ENCODE results near the gene ANKRD27.
A peak's percentile ranks its signal among the peaks of the same experiment; 100 is the strongest.
"Not testable (repeated sequence)": the region's sequence is repeated elsewhere in the genome, so short reads cannot be mapped to it uniquely, and the experiment has no call there.

ANKRD27 gene

DNA sequence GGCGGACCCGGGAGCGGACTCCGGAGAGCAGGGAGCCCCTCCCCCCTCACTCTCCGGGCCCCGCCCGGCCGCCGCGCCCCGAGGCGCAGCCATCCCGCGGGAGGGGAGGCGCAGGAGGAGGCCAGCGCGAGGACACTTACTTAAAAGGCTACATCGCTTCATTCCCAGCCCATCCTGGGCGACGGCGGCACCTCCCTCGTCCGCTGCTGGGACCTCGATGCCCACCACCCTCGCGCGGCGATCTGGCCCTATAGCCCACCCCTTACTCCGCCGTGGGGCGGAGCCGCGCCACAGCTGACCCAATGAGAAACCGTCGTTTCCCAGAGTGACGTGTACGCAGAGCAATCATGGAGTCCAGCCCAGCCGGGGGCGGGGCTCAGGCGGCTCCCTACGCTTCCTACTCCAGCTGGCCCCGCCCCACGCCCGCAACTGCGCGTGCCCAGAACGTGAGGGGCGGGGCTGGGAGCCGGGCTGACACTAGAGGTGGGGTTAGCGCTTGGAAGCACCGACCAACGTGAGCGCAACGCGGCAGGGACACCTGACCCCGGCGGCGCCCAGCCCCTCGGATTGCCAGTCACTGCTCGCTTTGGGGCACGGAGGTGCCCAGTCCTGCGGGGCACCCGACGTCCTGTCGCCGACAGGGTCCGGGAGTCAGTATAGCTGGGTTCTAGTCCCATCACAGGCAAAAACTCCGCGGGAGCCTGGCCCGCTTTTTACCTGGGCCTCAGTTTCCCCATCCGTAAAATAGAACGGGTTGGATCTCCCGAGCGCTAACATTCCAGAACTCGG is at the start of gene ANKRD27:
TSS of gene ANKRD27 (minus strand) at position 250 of the 789 bp plus-strand sequence. CDS start 16,165 bp downstream, outside the sequence.
- DNase-seq (ENCODE audit: low spot score) = peak; percentile 99

GRCh38 chr19:32720936-32721250 is 45.9 kb upstream of the ANKRD27 start:
- DNase-seq (ENCODE audit: low spot score) = no peak

DNA sequence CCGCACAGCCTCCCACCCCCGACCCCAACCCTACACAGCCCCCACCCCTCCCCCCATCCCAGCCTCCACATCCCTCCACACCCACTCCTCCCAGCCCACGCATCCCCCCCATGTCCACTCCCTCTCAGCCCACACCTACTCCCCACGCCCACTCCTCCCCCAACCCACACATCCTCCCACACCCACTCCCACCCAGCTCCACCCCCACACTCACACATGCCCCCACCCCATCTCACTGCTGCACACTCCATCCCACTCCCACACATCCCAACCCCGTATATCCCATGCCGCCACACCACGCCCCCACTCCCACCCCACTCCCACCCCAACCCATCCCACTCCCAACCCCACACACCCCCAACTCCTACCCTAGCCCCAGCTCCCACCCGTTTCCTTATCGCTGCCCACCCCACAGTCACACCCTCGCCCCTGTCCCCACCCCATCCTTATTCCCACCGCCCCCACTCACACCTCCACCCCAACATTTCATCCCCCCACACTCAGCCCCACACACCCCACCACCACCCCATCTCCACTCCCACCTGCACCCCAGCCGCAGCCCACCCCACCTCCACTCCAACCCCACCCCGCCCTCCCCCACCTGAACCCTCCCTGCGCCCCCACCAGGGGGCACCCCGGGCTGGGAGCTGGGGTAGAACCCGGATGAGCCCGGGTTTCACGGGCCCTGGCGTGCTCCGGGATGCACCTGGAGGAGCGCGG is 45.4 kb upstream of the ANKRD27 start:
- DNase-seq (ENCODE audit: low spot score) = no peak

DNA sequence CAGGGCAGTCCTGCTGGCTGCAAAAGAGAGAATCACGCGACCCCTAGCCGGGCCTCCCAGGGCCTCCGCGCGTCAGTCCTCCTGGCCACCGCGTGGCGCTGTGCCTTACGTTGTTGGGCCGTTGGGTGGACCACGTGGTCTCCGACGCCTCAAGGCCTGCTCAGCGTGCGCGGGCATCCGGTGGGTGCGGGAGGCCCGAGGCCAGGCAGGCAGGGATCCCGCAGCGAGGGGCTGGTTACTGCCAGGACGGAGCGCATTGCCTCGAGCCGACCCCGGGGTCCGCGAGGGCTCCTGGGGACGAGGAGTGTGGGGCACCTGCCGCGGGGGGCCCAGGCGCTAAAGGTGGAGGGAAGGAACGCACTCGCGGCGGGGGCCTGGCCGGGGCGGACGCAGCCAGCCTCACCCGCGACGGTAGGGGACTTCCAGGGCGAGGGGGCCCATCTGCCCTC is 44.7 kb upstream of the ANKRD27 start, which contains the start of gene TDRD12:
TSS of gene TDRD12 (plus strand) at position 157 of the 449 bp plus-strand sequence. CDS start 306 bp downstream, outside the sequence.
- no peak for DNase-seq (ENCODE audit: low spot score)

DNA sequence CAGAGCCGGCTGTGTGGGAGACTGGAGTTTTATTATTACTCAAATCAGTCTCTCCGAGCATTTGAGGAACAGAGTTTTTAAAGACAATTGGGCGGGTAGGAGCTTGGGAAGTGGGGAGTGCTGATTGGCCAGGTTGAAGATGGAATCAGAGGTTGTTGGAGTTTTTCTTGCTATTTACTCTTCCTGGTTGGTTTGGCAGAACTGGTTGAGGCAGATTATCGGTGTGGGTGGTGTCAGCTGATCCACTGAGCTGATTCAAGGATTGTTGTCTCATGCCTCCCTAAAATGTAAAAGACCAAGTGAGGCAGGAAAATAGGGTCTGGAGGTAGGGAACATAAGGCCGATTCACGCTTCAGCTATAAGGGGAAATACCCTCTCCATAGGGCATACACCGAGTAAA is 43.3 kb upstream of the ANKRD27 start:
- no peak for DNase-seq (ENCODE audit: low spot score)

GRCh38 chr19:32717496-32717895 is 42.5 kb upstream of the ANKRD27 start:
- DNase-seq (ENCODE audit: low spot score) = no peak

- DNase-seq (ENCODE audit: low spot score) = not testable (repeated sequence)
These were observed 41.2 kb upstream of the ANKRD27 start for GRCh38 chr19:32716203-32716602.

GRCh38 chr19:32711747-32712146 is 36.8 kb upstream of the ANKRD27 start:
- no peak for DNase-seq (ENCODE audit: low spot score)

DNA sequence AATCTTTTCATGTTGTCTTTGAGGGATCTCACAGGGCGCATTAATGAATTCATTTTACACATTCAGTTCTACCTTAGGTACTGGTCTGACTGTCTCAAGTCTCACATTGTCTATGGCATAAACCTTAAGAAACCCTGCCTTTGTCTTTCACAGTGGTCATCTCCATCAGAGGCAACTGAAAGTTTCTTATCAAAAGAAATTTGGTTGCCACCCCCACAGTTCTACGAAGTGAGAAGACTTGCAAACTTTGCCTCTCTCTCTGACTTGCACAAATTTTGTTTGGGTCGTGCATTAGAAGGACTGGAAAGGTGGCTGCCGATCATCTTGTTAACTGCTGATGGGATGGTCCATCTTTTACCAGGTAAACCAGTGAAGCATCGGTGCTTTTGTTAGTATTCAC is 34.1 kb upstream of the ANKRD27 start:
- no peak for DNase-seq (ENCODE audit: low spot score)

GRCh38 chr19:32708457-32708856 is 33.5 kb upstream of the ANKRD27 start:
- no peak for DNase-seq (ENCODE audit: low spot score)

- DNase-seq (ENCODE audit: low spot score) = not testable (repeated sequence)
These were observed 29.0 kb upstream of the ANKRD27 start for GRCh38 chr19:32704006-32704405.

DNA sequence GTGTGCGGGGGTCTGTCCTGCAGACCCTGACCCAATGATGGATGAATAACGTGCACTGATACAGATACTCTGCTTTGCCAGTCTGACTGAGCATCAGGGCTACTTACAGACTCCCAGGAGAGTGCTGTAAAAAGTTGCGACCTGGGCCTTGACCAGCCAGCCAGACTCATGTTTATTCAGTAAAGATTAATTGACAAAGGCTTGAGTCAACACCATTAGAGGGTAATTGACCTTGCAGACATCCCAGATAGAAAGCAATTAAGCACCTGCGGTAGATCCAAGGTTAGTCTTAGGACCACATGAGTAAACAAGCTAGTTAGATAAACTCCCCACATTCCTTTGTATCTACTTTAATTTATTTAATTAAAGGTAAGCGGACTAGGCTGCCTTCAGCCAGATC is 27.0 kb upstream of the ANKRD27 start:
- DNase-seq (ENCODE audit: low spot score) = no peak

DNA sequence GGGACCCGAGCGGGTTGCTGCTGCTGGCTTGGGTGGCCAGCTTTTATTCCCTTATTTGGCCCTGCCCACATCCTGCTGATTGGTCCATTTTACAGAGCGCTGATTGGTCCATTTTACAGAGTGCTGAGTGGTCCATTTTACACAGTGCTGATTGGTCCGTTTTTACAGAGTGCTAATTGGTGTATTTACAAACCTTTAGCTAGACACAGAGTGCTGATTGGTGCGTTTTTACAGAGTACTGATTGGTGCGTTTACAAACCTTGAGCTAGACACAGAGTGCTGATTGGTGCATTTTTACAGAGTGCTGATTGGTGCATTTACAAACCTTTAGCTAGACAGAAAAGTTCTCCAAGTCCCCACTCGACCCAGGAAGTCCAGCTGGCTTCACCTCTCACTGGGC is 25.1 kb upstream of the ANKRD27 start:
- DNase-seq (ENCODE audit: low spot score) = not testable (repeated sequence)

- not testable (repeated sequence) for DNase-seq (ENCODE audit: low spot score)
These were observed 21.8 kb upstream of the ANKRD27 start for GRCh38 chr19:32696771-32697170.

GRCh38 chr19:32695506-32695905 is 20.5 kb upstream of the ANKRD27 start:
- DNase-seq (ENCODE audit: low spot score) = not testable (repeated sequence)

DNA sequence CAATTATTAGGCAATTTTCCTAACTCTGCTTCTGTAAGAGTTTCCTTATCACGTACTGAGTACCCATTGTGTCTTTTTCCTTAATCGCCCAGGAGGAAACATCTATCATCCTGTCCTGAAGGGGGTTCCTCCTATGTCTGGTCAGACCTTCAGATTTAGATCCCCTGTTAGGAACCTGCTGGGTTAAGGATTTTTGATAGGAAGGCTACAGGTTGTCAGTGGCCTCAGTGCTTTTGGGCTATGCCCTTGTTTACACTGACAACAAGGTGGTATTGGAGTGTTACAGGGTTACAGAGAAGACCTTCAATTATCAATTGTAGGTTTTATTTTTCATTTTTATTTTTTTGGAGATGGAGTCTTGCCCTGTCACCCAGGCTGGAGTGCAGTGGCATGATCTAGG is 19.9 kb upstream of the ANKRD27 start:
- not testable (repeated sequence) for DNase-seq (ENCODE audit: low spot score)

- not testable (repeated sequence) for DNase-seq (ENCODE audit: low spot score)
These were observed 19.3 kb upstream of the ANKRD27 start for GRCh38 chr19:32694316-32694715.

DNA sequence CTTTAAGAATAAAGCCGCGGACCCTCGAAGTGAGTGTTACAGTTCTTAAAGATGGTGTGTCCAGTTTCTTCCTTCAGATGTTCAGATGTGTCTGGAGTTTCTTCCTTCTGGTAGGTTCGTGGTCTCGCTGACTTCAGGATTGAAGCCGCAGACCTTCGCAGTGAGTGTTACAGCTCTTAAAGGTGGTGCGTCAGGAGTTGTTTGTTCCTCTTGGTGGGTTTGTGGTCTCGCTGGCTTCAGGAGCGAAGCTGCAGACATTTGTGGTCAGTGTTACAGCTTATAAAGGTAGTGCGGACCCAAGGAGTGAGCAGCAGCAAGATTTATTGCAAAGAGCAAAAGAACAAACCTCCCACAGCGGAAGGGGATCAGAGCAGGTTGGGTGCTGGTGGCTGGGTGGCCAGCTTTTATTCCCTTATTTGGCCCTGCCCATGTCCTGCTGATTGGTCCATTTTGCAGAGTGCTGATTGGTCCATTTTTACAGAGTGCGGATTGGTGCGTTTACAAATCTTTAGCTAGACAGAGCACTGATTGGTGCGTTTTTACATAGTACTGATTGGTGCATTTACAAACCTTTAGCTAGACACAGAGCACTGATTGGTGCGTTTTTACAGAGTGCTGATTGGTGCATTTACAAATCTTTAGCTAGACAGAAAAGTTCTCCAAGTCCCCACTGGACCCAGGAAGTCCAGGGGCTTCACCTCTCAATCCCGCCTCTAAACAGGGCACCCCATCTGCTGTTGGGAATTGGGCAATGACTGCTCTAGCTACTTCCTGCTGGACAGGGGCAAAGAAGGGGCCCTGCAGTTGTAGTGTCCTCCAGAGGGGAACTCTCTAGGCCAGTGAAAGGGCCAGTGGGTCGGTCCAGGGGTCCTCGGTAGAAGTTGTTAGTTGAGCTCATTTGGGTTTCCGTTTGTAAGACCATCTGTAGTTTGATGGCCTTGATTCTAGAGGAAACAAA is 18.4 kb upstream of the ANKRD27 start:
- DNase-seq (ENCODE audit: low spot score) = not testable (repeated sequence)

- DNase-seq (ENCODE audit: low spot score) = no peak
These were observed 17.7 kb upstream of the ANKRD27 start for GRCh38 chr19:32692727-32693061.

GRCh38 chr19:32691952-32692726 is 17.2 kb upstream of the ANKRD27 start:
- no peak for DNase-seq (ENCODE audit: low spot score)

DNA sequence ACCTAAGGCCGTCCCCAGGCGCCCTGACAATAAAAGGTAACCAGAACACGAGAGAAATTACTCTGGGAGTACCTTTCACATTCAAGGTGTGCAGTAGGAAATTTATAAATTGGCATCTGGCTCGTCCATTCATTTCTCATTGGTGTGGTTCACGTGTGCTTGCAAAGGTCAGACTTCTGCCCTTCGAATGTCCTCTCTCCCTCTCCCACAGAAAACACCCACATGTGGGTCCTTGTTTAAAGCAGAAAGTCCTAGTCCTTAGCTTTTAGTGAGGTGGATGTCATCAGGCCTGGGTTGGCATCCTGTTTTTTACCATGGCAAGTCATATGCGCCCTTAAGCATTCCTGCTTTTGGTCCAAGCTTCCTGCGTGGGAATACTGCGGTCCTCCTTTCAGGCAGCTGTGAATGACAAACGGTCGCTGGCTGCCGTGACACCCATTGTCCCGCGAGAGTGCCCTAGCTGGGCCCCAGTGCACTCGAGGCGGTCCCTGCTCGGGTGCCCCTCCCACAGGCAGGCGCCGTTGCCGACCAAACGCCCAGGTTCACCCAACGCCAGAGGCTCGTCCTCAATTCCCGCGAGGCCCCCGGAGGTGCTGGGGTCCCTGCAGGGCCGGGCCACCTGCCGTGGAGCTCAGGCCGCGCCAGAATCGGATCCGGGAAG is 16.4 kb upstream of the ANKRD27 start, which contains the start of gene NUDT19:
TSS of gene NUDT19 (plus strand) at position 531 of the 661 bp plus-strand sequence. CDS start 140 bp downstream, outside the sequence.
- DNase-seq (ENCODE audit: low spot score) = peak; percentile 70
